Peyer's patch (tissue), 4 donors: ENCODE measurements around the gene KLHL30.

ENCODE experiments used
- POLR2A ChIP-seq, 2 donors: fragments of 450-650 bp; IDR thresholded peaks; one replicate each; pipeline ENCODE4 v1.5.1; 2017; ENCODE audit warnings: antibody characterized with exemption in 2 of 2, mild to moderate bottlenecking in 2 of 2, moderate library complexity in 2 of 2
- TF ChIP-seq, protein P1 (sequence below), 6 experiments: fragments of 450-650 bp in 4 of 6; fragments of 200-600 bp in 2 of 6; sonication (generic) in 1 of 6; IDR thresholded peaks; one replicate each; pipeline ENCODE4 v1.5.1; 2017 to 2019; ENCODE audit warnings: antibody characterized with exemption in 6 of 6, mild to moderate bottlenecking in 3 of 6, moderate library complexity in 1 of 6

DNA sequence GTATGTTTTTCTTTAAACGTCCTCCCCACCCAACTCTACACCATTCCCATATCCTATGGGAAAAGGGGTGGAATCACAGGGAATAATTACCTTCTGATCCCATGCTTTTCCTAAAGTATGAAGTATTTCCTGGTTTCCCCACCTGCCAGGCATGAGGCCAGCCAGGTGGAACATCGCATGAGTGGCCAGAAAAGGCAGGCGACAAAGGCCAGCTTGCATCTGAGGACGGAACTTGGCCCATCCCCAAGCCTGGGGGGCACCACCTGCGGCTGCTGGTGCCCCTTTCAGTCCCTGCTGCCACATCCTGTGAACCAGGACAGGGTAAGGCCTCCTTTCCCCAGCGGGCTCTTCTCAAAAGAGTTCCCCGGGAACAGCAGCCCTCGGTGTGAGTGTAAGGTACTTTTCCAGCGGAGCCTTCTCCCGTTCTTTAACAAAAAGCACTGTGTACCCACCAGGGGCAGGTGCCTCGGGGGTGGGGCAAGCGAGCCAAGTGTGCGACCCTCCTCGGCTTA lies 19.1 kb downstream of the KLHL30 start:
- no peak for TF ChIP-seq POLR2A (IDR thresholded peaks at IDR 0.05)
- TF ChIP-seq, protein P1, sequence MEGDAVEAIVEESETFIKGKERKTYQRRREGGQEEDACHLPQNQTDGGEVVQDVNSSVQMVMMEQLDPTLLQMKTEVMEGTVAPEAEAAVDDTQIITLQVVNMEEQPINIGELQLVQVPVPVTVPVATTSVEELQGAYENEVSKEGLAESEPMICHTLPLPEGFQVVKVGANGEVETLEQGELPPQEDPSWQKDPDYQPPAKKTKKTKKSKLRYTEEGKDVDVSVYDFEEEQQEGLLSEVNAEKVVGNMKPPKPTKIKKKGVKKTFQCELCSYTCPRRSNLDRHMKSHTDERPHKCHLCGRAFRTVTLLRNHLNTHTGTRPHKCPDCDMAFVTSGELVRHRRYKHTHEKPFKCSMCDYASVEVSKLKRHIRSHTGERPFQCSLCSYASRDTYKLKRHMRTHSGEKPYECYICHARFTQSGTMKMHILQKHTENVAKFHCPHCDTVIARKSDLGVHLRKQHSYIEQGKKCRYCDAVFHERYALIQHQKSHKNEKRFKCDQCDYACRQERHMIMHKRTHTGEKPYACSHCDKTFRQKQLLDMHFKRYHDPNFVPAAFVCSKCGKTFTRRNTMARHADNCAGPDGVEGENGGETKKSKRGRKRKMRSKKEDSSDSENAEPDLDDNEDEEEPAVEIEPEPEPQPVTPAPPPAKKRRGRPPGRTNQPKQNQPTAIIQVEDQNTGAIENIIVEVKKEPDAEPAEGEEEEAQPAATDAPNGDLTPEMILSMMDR (IDR thresholded peaks at IDR 0.05): no peak
